Gastroesophageal sphincter (tissue), 3 donors: ENCODE measurements around the gene EIF4B.

Experiments used
- POLR2A ChIP-seq, 2 donors: fragments of 450-650 bp; IDR thresholded peaks; one replicate each; pipeline ENCODE4 v1.6.1; 2017; ENCODE audit warnings: antibody characterized with exemption in 2 of 2, mild to moderate bottlenecking in 2 of 2, moderate library complexity in 1 of 2
- POLR2AphosphoS5 ChIP-seq: sonication (generic); formaldehyde crosslinking; IDR thresholded peaks from one replicate; pipeline ENCODE4 v1.6.1; 2017; ENCODE audit warnings: antibody characterized with exemption
- TF ChIP-seq, protein P1 (sequence below), 4 experiments: fragments of 200-600 bp in 2 of 4; fragments of 450-650 bp in 2 of 4; sonication (generic) in 1 of 4; IDR thresholded peaks; one replicate each; pipeline ENCODE4 v1.5.1; 2017 to 2019; ENCODE audit warnings: antibody characterized with exemption in 4 of 4, mild to moderate bottlenecking in 2 of 4, moderate library complexity in 2 of 4

DNA sequence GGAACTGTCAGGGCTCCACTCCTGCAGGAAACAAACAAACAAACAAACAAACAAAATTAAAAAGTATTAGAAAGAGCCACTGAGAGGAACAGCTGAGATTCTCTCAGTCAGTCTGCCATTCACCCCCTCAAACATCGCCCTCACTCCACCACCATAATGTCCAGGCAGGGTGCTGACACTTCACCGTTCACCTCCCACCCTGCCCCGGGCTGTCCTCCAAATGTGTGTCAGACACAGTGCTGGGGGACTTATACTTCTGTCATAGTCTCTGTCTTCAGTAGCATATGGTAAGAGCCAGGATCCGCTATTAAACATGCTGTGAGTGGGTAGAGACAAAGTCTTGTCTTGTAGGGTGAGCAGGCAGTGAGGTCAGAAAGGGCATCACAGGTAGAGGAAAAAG lies 29.1 kb upstream of the EIF4B start:
- TF ChIP-seq POLR2A (IDR thresholded peaks at IDR 0.05) (no peak), POLR2AphosphoS5 (no peak)
- TF ChIP-seq, protein P1, sequence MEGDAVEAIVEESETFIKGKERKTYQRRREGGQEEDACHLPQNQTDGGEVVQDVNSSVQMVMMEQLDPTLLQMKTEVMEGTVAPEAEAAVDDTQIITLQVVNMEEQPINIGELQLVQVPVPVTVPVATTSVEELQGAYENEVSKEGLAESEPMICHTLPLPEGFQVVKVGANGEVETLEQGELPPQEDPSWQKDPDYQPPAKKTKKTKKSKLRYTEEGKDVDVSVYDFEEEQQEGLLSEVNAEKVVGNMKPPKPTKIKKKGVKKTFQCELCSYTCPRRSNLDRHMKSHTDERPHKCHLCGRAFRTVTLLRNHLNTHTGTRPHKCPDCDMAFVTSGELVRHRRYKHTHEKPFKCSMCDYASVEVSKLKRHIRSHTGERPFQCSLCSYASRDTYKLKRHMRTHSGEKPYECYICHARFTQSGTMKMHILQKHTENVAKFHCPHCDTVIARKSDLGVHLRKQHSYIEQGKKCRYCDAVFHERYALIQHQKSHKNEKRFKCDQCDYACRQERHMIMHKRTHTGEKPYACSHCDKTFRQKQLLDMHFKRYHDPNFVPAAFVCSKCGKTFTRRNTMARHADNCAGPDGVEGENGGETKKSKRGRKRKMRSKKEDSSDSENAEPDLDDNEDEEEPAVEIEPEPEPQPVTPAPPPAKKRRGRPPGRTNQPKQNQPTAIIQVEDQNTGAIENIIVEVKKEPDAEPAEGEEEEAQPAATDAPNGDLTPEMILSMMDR (IDR thresholded peaks at IDR 0.05): no peak
